Prostate gland (tissue), 2 donors: ENCODE measurements around the gene CD1B.

Experiments used
- POLR2A ChIP-seq: fragments of 450-650 bp; IDR thresholded peaks from one replicate; pipeline ENCODE4 v1.6.1; 2016; ENCODE audit warnings: antibody characterized with exemption, mild to moderate bottlenecking
- TF ChIP-seq, protein P1 (sequence below), 4 experiments: fragments of 200-600 bp in 2 of 4; fragments of 450-650 bp in 2 of 4; sonication (generic) in 2 of 4; IDR thresholded peaks; 1 replicate in 3 of 4; 2 replicates in 1 of 4; pipeline ENCODE4 v1.5.1; 2016 to 2019; ENCODE audit warnings: antibody characterized with exemption in 4 of 4, mild to moderate bottlenecking in 2 of 4, moderate library complexity in 2 of 4

GRCh38 chr1:158330391-158331105, 783 bp downstream of the CD1B start:
- TF ChIP-seq, protein P1, sequence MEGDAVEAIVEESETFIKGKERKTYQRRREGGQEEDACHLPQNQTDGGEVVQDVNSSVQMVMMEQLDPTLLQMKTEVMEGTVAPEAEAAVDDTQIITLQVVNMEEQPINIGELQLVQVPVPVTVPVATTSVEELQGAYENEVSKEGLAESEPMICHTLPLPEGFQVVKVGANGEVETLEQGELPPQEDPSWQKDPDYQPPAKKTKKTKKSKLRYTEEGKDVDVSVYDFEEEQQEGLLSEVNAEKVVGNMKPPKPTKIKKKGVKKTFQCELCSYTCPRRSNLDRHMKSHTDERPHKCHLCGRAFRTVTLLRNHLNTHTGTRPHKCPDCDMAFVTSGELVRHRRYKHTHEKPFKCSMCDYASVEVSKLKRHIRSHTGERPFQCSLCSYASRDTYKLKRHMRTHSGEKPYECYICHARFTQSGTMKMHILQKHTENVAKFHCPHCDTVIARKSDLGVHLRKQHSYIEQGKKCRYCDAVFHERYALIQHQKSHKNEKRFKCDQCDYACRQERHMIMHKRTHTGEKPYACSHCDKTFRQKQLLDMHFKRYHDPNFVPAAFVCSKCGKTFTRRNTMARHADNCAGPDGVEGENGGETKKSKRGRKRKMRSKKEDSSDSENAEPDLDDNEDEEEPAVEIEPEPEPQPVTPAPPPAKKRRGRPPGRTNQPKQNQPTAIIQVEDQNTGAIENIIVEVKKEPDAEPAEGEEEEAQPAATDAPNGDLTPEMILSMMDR (IDR thresholded peaks at IDR 0.05): no peak
- no peak for TF ChIP-seq POLR2A
